ENCODE measurements around the gene NGB.
"Not testable (repeated sequence)": the region's sequence is repeated elsewhere in the genome, so short reads cannot be mapped to it uniquely, and the experiment has no call there.

NGB gene

GRCh38 chr14:77290705-77291104, 19.7 kb upstream of the NGB start:
- no peak for ATAC-seq

GRCh38 chr14:77286576-77286975, 15.6 kb upstream of the NGB start:
- ATAC-seq: no peak

- no peak for ATAC-seq
These were observed 13.5 kb upstream of the NGB start for GRCh38 chr14:77284466-77284865.

GRCh38 chr14:77284066-77284465, 13.1 kb upstream of the NGB start:
- no peak for ATAC-seq

GRCh38 chr14:77281852-77282410, 10.9 kb upstream of the NGB start:
- ATAC-seq: no peak

GRCh38 chr14:77280921-77281320, 9.9 kb upstream of the NGB start:
- not testable (repeated sequence) for ATAC-seq

GRCh38 chr14:77279719-77280118, 8.7 kb upstream of the NGB start:
- no peak for ATAC-seq

- no peak for ATAC-seq
These were observed 7.6 kb upstream of the NGB start for GRCh38 chr14:77278461-77279230.

GRCh38 chr14:77276959-77277358, 6.0 kb upstream of the NGB start:
- no peak for ATAC-seq

- ATAC-seq: no peak
These were observed 5.4 kb upstream of the NGB start for GRCh38 chr14:77276295-77276935.

- no peak for ATAC-seq
These were observed 4.6 kb upstream of the NGB start for GRCh38 chr14:77275601-77276017.

- ATAC-seq: no peak
These were observed 4.1 kb upstream of the NGB start for GRCh38 chr14:77275041-77275580.

- no peak for ATAC-seq
These were observed 2.8 kb upstream of the NGB start for GRCh38 chr14:77273796-77274195.

- no peak for ATAC-seq
These were observed 1.3 kb upstream of the NGB start for GRCh38 chr14:77272261-77272660.

- no peak for ATAC-seq
These were observed 469 bp downstream of the NGB start for GRCh38 chr14:77270361-77271112.

- no peak for ATAC-seq
These were observed 1.9 kb downstream of the NGB start for GRCh38 chr14:77268989-77269600.

- ATAC-seq: no peak
These were observed 2.9 kb downstream of the NGB start for GRCh38 chr14:77267937-77268699.

- ATAC-seq: no peak
These were observed 4.7 kb downstream of the NGB start for GRCh38 chr14:77266336-77266735.

GRCh38 chr14:77265561-77266335, 5.3 kb downstream of the NGB start:
- no peak for ATAC-seq

- no peak for ATAC-seq
These were observed 5.9 kb downstream of the NGB start for GRCh38 chr14:77265187-77265515.
